Ascending aorta (tissue), 2 donors: ENCODE results near the gene GMPS. TPM values are rescaled to one million over a fixed set of nuclear protein-coding genes. Genes with fewer than 3 reads are reported as not detected.
A peak's percentile ranks its signal among the peaks of the same experiment; 100 is the strongest.

Experiments
- DNase-seq, 2 donors: peaks; one replicate each; pipeline ENCODE4 v3.0.0-alpha.2; 2019; ENCODE audit warnings: low spot score in 2 of 2
- H3K27ac ChIP-seq, 2 donors: fragments of 200-600 bp; sonication (generic); one replicate each; pipeline ENCODE4 v1.5.1; 2016 to 2017; ENCODE audit warnings: mild to moderate bottlenecking in 1 of 2
- H3K27me3 ChIP-seq: fragments of 200-600 bp; sonication (generic); one replicate; pipeline ENCODE4 v1.5.1; 2017
- H3K36me3 ChIP-seq, 2 donors: fragments of 200-600 bp; sonication (generic); one replicate each; pipeline ENCODE4 v1.5.1; 2016
- H3K4me1 ChIP-seq, 2 donors: fragments of 200-600 bp; sonication (generic); one replicate each; pipeline ENCODE4 v1.5.1; 2016 to 2017; ENCODE audit warnings: mild to moderate bottlenecking in 1 of 2
- H3K4me3 ChIP-seq, 2 donors: fragments of 200-600 bp; sonication (generic); one replicate each; pipeline ENCODE4 v1.5.1; 2016 to 2017; ENCODE audit warnings: mild to moderate bottlenecking in 1 of 2
- H3K9me3 ChIP-seq, 2 donors: fragments of 200-600 bp; sonication (generic); one replicate each; pipeline ENCODE4 v1.5.1; 2016
- CTCF ChIP-seq, 3 experiments: fragments of 200-600 bp in 2 of 3; fragments of 450-650 bp in 1 of 3; sonication (generic) in 2 of 3; IDR thresholded peaks; one replicate each; pipeline ENCODE4 v1.5.1; 2016 to 2019; ENCODE audit warnings: antibody characterized with exemption in 3 of 3, mild to moderate bottlenecking in 1 of 3, moderate library complexity in 1 of 3
- intact Hi-C: fragments of 100-400 bp; cut with DNase I; formaldehyde crosslinking; loops from one replicate; pipeline ENCODE4 v1.15.1; 2023
- total RNA-seq: library from RNA; depleted of rRNA; stranded (reverse); fragments of >200 nt; gene quantifications from one replicate; pipeline ENCODE4 v1.1.0, GENCODE V29; 2016

GMPS gene
- total RNA-seq, 1 donor from 2014 or later, result 17.8 TPM

GRCh38 chr3:155908086-155908485 lies 37.6 kb downstream of the GMPS start:
- DNase-seq, result no peak
- no peak for TF ChIP-seq CTCF (IDR thresholded peaks at IDR 0.05)
- peaks cover 25 to 57% of the 10 kb centered on the region in 2 donors for H3K36me3 ChIP-seq

GRCh38 chr3:155908605-155909004 lies 38.2 kb downstream of the GMPS start:
- no peak overlapping the region for H3K27ac ChIP-seq
- intact Hi-C loops, result no loop called here
- peaks cover 25 to 55% of the 10 kb centered on the region in 2 donors for H3K36me3 ChIP-seq

More at GRCh38 chr3:155908086-155908485, 37.6 kb downstream of the GMPS start:
- Histone ChIP-seq H3K4me1 (peaks cover 0 to 8% of the 10 kb centered on the region in 2 donors), H3K27ac (no peak overlapping the region), H3K27me3 (no peaks in the 10 kb centered on the region), H3K4me3 (no peak overlapping the region), H3K9me3 (no peaks in the 10 kb centered on the region)
- intact Hi-C loops, result no loop called here

GRCh38 chr3:155912090-155912489 lies 41.6 kb downstream of the GMPS start:
- H3K4me1 ChIP-seq, result peaks cover 0 to 10% of the 10 kb centered on the region in 2 donors
- peak overlapping the region; percentile 67 to 79 for H3K27ac ChIP-seq
- no peak for TF ChIP-seq CTCF (IDR thresholded peaks at IDR 0.05)
- no peaks in the 10 kb centered on the region for H3K27me3 ChIP-seq
- no peak overlapping the region for H3K4me3 ChIP-seq
- DNase-seq, result no peak
- no peaks in the 10 kb centered on the region for H3K9me3 ChIP-seq
- intact Hi-C loops, result no loop called here
- H3K36me3 ChIP-seq, result peaks cover 29 to 54% of the 10 kb centered on the region in 2 donors

More at GRCh38 chr3:155908605-155909004, 38.2 kb downstream of the GMPS start:
- H3K9me3 ChIP-seq, result no peaks in the 10 kb centered on the region
- H3K4me3 ChIP-seq, result no peak overlapping the region
- no peak for DNase-seq
- H3K4me1 ChIP-seq, result peaks cover 0 to 10% of the 10 kb centered on the region in 2 donors
- no peaks in the 10 kb centered on the region for H3K27me3 ChIP-seq
- no peak for TF ChIP-seq CTCF (IDR thresholded peaks at IDR 0.05)

GRCh38 chr3:155912579-155913190 lies 42.2 kb downstream of the GMPS start:
- Histone ChIP-seq H3K4me3 (no peak overlapping the region), H3K4me1 (peaks cover 0 to 10% of the 10 kb centered on the region in 2 donors), H3K9me3 (no peaks in the 10 kb centered on the region), H3K36me3 (peaks cover 28 to 53% of the 10 kb centered on the region in 2 donors), H3K27me3 (no peaks in the 10 kb centered on the region), H3K27ac (peak overlapping the region; percentile 67 to 79)
- intact Hi-C loops, result no loop called here
- DNase-seq, result no peak
- no peak for TF ChIP-seq CTCF (IDR thresholded peaks at IDR 0.05)

GRCh38 chr3:155917781-155918180 lies 47.3 kb downstream of the GMPS start:
- no peak overlapping the region for H3K27ac ChIP-seq
- no peaks in the 10 kb centered on the region for H3K27me3 ChIP-seq
- no peak for TF ChIP-seq CTCF (IDR thresholded peaks at IDR 0.05)
- no peaks in the 10 kb centered on the region for H3K9me3 ChIP-seq
- H3K4me3 ChIP-seq, result no peak overlapping the region
- no peak for DNase-seq
- intact Hi-C loops, result no loop called here
- peaks cover 0 to 4% of the 10 kb centered on the region in 2 donors for H3K4me1 ChIP-seq
- peaks cover 33 to 55% of the 10 kb centered on the region in 2 donors for H3K36me3 ChIP-seq
